ENCODE data around the gene TNPO3. TPM values are rescaled to one million over a fixed set of nuclear protein-coding genes. Genes with fewer than 3 reads are reported as not detected.

TNPO3 gene
- total RNA-seq, 4 donors from 2014 or later = 34.2 to 38.6 (median 38.5) TPM

DNA sequence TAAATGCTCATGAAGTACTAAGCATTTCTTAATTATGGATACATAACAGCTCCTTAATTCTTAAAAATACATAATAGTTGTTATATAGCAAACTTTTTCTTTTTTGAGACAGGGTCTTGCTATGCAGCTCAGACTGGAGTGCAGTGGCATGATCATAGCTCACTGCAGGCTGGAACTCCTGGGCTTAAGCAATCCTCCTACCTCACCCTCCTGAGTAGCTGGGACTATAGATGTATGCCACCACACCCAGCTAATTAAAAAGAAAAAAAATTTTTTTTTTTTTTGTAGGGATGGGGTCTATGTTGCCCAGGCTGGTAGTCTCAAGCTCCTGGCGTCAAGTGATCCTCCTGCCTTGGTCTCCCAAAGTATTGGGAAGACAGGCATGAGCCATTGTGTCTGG is 86.3 kb downstream of the TNPO3 start:
- TF ChIP-seq, protein P1, sequence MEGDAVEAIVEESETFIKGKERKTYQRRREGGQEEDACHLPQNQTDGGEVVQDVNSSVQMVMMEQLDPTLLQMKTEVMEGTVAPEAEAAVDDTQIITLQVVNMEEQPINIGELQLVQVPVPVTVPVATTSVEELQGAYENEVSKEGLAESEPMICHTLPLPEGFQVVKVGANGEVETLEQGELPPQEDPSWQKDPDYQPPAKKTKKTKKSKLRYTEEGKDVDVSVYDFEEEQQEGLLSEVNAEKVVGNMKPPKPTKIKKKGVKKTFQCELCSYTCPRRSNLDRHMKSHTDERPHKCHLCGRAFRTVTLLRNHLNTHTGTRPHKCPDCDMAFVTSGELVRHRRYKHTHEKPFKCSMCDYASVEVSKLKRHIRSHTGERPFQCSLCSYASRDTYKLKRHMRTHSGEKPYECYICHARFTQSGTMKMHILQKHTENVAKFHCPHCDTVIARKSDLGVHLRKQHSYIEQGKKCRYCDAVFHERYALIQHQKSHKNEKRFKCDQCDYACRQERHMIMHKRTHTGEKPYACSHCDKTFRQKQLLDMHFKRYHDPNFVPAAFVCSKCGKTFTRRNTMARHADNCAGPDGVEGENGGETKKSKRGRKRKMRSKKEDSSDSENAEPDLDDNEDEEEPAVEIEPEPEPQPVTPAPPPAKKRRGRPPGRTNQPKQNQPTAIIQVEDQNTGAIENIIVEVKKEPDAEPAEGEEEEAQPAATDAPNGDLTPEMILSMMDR (IDR thresholded peaks at IDR 0.05; ENCODE audit: low read depth) = no peak

- TF ChIP-seq, protein P1 (IDR thresholded peaks at IDR 0.05; ENCODE audit: low read depth) = no peak
Observed at GRCh38 chr7:128963327-128963757, 91.6 kb downstream of the TNPO3 start.

- TF ChIP-seq, protein P1 (IDR thresholded peaks at IDR 0.05; ENCODE audit: low read depth) = no peak
Observed at GRCh38 chr7:128962899-128963298, 92.0 kb downstream of the TNPO3 start.

DNA sequence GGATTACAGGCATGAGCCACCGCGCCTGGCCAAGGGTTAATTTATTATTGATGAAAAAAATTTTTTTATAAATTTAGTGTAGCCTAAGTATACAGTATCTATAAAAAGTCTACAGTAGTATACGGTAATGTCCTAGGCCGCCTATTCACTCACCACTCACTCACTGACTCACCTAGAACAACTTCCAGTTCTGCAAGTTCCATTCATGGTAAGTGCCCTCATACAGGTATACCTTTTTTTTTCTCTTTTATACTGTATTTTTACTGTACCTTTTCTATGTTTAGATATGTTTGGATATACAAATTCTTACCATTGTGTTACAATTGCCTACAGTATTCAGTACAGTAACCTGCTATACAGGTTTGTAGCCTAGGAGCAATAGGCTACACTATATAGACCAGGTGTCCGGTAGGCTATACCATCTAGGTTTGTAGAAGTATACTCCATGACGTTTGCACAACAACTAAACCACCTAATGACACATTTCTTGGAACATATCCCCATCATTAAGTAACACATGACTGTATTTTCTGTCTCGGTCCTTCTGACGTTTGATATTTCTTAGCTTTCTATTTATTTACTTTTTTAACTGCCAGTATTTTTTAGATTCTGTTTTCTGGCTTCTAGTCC is 93.8 kb downstream of the TNPO3 start:
- TF ChIP-seq, protein P1 (IDR thresholded peaks at IDR 0.05; ENCODE audit: low read depth) = no peak

DNA sequence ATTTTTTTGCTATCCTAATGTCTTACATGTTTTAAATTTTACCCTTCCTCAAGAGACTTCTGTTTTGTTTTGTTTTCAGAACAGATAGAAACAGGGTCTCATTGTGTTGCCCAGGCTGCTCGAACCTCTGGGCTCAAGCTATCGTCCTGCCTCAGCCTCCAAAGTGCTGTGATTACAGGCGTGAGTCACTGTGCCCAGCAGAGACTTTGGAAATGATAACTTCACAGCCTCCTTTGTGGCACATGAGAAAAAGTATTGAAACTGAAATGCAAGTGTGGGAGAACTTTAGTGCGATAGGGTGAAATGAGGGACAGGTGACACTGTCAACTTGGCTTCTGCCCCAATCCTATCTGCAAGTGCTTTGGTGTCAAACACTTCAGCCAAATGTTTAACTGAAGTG is 95.6 kb downstream of the TNPO3 start:
- TF ChIP-seq, protein P1 (IDR thresholded peaks at IDR 0.05; ENCODE audit: low read depth) = no peak

DNA sequence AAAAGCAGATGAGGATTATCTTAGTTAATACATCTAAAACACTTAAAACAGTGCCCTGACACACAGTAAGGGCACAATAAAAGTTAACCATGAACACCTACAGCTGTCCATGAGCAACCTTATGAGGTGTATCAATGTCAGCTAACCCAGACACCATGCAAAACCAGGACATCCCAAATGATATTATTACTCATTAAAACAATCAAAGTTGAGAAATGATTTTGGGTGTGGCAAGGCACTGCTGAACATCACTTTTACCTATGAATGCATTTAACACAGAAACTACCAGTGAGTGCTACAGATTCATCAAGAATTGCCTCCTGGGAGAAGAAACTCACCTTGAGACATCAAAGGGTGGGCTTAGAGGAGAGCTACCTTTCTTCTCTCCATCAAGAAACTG is 98.9 kb downstream of the TNPO3 start:
- TF ChIP-seq, protein P1 (IDR thresholded peaks at IDR 0.05; ENCODE audit: low read depth) = no peak

DNA sequence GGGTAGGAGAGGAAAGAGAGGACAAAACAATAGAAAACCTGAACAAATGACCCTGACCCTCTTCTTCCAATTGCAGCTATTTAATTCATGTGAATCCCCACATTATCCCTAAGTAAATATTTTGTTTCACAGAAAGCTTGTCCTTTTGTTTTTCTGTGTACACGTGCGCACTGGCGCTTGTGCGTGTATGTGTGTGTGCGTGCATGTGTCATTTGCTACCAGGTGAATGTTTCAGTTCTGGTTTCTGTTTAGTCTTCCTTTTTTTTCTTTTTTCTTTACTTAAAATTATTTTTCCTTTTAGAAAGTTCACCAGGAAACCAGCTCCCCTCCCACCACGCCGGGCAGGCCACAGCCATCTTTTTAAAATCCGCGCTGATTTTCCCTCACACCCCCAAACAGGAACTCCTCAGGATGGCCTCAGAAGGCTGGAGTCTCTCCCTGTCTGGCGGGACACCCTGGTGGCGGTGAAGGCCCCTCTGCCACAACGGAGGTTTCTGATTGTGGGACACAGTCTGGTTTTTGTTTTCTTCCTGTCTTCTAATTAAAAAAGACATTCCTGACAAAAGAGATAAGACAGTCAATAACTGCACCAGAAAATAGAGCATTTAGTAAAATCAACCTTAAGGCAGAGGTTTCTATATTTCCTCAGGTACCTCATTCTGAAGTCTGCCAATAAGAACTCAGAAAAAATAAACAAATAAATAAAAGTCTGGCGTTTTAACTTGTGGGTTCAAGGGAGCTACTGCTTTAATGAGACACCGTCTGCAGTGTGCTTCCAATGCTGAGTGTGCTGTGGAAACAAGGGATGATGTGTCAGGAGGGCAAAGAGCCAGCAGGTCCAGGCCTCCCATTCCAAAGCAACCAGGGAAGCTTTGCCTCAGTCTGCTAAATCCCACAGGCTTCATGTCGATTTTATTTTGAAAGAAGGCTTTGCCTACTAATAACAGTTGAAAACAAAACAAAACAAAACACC is 99.8 kb downstream of the TNPO3 start:
- TF ChIP-seq, protein P1 (IDR thresholded peaks at IDR 0.05; ENCODE audit: low read depth) = no peak

All from subcutaneous adipose tissue (tissue), 4 donors.